Activated CD4-positive, alpha-beta T cell treated with anti-CD3 and anti-CD28 coated beads, Interleukin-2, amount 10 ng/mL, durations not matched to agents 24 days and 14 days (primary cell): ENCODE data around the gene ANXA4. TPM values are rescaled to one million over a fixed set of nuclear protein-coding genes. Genes with fewer than 3 reads are reported as not detected.

Experiments
- DNase-seq: peaks from one replicate; pipeline ENCODE4 v3.0.0; 2022
- H3K27ac Mint-ChIP-seq: one replicate; pipeline ENCODE4 v1.8.0; 2022; ENCODE audit warnings: mild to moderate bottlenecking, mixed read lengths
- H3K27me3 Mint-ChIP-seq: one replicate; pipeline ENCODE4 v1.8.0; 2022; ENCODE audit warnings: mixed read lengths
- H3K36me3 Mint-ChIP-seq: one replicate; pipeline ENCODE4 v1.8.0; 2022; ENCODE audit warnings: low read depth, mild to moderate bottlenecking, mixed read lengths
- H3K4me1 Mint-ChIP-seq: one replicate; pipeline ENCODE4 v1.8.0; 2021; ENCODE audit warnings: mixed read lengths
- H3K4me3 Mint-ChIP-seq: one replicate; pipeline ENCODE4 v1.8.0; 2022; ENCODE audit warnings: mild to moderate bottlenecking, moderate library complexity, mixed read lengths
- H3K9me3 Mint-ChIP-seq: one replicate; pipeline ENCODE4 v1.8.0; 2021; ENCODE audit warnings: mixed read lengths
- intact Hi-C: fragments of 100-400 bp; cut with micrococcal nuclease; formaldehyde crosslinking; loops from one replicate; pipeline ENCODE4 v1.15.1; 2023
- total RNA-seq: library from RNA; stranded (reverse); gene quantifications from 2 replicates; pipeline ENCODE4 v1.2.3, GENCODE V29; 2022

Gene ANXA4
- total RNA-seq, result 47.4 and 49.0 TPM in 2 replicates

DNA sequence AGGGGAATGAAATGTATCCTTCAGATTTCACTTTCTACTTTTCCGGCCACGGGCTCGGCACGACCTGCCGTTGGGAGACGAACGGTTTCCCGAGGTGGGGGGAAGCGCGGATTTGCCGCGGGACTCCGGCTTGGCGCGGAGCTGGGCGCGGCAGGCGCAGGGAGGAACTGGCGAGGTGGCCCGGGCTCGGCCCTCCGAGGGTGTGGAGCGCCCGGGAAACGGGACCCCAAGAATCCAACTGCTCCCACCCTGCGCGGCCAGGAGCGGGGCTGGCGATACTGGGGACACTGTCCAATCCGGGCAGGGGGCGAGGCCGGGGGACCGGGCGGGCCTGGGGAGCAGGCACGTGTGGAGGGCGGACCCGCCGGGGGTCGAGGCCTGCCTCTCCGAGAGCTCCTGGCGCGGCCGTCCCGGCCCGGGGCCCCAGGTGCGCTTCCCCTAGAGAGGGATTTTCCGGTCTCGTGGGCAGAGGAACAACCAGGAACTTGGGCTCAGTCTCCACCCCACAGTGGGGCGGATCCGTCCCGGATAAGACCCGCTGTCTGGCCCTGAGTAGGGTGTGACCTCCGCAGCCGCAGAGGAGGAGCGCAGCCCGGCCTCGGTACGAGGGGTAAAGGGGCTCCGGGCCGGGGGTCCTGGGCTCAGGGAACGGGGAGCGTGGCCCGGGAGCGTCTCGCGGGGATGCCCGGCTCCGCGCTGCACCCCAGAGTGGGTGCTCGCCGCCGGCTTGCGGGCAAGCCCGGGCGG lies at the start of gene ANXA4:
Gene ANXA4 (plus strand): TSS at position 560 of the 747 bp plus-strand sequence. CDS start 39,432 bp downstream, outside the sequence.
- intact Hi-C loops, result loop anchor here (1.0 to 5.0 kb wide), 3 partner anchors 23 to 76 kb away; no protein-coding TSS in a partner anchor
- H3K36me3 Mint-ChIP-seq, result peaks cover under 1% of the 10 kb centered on the region
- peak; percentile 92 for DNase-seq
- peak within 1 kb of the TSS; percentile 91 for H3K4me3 Mint-ChIP-seq
- H3K27ac Mint-ChIP-seq, result peak within 1 kb of the TSS; percentile 92
- H3K9me3 Mint-ChIP-seq, result no peaks in the 10 kb centered on the region
- H3K4me1 Mint-ChIP-seq, result peaks cover 29% of the 10 kb centered on the region
- peaks cover 12% of the 10 kb centered on the region for H3K27me3 Mint-ChIP-seq

DNA sequence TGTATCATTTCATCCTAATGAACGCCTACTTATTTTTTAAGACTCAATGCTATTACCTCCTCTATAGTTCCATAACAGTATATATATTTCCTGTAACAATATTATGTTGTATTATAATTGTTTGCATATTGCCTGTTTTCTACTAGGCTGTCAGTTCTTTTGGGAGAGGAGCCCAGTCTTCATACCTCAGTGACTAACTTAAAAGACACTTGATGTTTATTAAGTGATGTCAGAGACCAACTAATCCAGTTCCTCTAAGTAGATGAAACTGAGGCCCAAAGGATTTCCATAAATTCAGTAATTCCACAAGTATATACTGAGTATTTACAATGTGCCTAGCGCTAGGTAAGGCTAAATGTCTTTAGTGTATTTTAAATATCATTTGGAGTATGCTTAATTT lies 49.5 kb upstream of the ANXA4 start:
- Mint-ChIP-seq H3K9me3 (no peaks in the 10 kb centered on the region), H3K4me3 (no peak overlapping the region), H3K27ac (no peak overlapping the region), H3K36me3 (no peaks in the 10 kb centered on the region), H3K4me1 (peaks cover 55% of the 10 kb centered on the region), H3K27me3 (no peaks in the 10 kb centered on the region)
- DNase-seq, result no peak
- intact Hi-C loops, result no loop called here

DNA sequence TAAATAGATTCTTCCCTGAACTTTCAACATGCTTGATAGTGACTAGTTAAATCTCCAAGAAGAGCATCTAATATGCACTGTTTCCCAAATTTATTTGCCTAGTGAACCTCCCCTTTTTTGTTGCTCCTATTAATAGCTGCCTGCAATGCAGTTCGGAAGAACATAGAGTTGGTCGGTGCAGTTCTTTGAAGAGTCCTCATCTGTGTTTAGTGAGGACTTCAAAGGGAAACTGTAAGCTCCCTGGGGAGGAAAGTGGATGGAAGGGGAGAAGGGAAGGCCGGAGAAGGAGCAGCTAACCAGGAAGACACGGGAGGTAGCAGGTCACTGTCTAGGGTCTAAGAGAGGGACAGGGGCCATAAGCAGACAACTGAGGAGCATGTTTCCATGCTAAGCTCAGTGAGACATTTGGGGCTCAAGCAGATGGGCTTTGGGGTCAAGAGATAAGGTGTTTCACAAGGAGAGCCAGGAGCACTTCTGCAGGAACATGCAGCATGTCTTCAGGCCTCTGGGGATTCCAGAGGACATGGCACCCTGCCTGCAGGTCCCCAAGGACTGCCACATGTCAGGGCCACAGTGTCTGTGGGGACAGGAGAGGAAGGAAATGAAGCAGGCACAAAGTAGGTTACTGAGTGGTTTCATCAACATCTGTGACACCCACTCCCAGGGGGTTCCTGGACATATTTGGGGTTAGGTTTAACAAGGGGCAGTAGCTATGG lies 48.7 kb upstream of the ANXA4 start:
- Mint-ChIP-seq H3K4me1 (peaks cover 55% of the 10 kb centered on the region), H3K27ac (peak overlapping the region; percentile 86), H3K27me3 (no peaks in the 10 kb centered on the region), H3K4me3 (peak overlapping the region; percentile 80), H3K36me3 (no peaks in the 10 kb centered on the region), H3K9me3 (no peaks in the 10 kb centered on the region)
- intact Hi-C loops, result no loop called here
- peak; percentile 79 for DNase-seq

DNA sequence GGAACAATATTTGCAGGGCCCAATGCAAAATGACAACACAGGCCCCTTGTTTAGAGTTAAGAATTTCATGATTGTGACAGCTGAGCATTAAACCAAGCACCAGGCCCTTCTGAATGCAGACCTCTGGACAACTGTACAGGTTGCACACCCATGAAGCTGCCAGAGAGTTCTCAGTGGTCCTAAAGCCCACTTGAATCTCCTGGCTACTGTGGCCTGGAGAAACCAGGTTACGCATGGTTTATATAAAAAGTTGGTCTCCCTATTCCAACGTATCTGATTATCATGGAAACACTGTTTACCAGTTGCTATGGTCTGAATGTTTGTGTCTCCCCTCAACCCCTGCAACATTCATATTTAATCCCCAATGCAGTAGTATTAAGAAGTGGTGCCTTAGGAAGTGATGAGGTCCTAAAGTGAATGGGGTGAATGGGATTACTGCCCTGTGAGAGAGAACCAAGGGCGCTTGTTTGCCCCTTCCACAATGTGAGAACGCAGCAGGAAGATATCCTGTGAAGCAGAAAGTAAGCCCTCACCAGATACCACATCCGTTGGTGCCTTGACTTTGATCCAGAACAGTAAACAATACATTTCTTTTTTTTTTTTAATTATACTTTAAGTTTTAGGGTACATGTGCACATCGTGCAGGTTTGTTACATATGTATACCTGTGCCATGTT lies 48.0 kb upstream of the ANXA4 start:
- peak overlapping the region; percentile 86 for H3K27ac Mint-ChIP-seq
- peak overlapping the region; percentile 80 for H3K4me3 Mint-ChIP-seq
- H3K36me3 Mint-ChIP-seq, result no peaks in the 10 kb centered on the region
- DNase-seq, result peak; percentile 88
- H3K9me3 Mint-ChIP-seq, result no peaks in the 10 kb centered on the region
- peaks cover 53% of the 10 kb centered on the region for H3K4me1 Mint-ChIP-seq
- intact Hi-C loops, result no loop called here
- H3K27me3 Mint-ChIP-seq, result no peaks in the 10 kb centered on the region

DNA sequence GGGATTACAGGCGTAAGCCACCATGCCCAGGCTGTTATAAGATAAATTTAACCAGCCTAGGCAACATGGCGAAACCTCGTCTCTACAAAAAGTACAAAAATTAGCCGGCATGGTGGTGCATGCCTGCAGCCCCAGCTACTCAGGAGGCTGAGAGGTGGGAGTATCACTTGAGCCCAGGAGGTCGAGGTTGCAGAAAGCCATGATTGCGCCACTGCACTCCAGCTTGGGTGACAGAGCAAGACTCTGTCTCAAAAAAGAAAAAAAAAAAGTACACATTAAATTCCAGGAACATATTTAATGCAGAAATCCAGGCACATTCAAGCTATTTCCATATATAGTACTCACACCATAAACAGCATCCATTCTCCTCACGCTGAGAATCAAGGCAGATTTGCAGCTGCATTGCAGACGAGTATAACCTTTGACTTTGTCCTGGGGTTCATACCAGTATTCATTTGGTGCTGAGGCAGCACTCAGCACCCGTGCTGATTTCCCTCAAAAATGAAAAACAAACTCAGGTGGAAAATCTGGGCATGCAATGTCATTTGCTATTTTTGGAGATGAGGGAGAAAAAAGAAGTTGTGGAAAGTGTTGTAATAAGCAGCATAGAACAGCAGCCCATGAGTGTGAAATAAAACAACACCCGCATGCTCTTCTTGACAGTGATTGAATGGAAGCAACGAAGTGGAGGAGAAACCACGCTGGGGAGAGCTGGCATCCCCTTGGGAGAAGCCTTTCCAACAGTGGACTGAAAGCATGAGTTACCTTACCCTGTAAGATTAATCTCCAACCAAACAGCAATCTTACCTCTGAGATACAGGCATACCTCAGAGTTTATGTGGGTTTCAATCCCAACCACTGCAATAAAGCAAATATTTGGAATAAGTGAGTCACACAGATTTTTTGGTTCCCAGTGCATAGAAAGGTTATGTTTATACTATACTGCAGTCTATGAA lies 46.8 kb upstream of the ANXA4 start:
- intact Hi-C loops, result loop anchor here (1.0 kb wide), 4 partner anchors 12 to 51 kb away; no protein-coding TSS in a partner anchor
- H3K4me1 Mint-ChIP-seq, result peaks cover 51% of the 10 kb centered on the region
- H3K4me3 Mint-ChIP-seq, result no peak overlapping the region
- no peaks in the 10 kb centered on the region for H3K36me3 Mint-ChIP-seq
- no peaks in the 10 kb centered on the region for H3K9me3 Mint-ChIP-seq
- H3K27me3 Mint-ChIP-seq, result no peaks in the 10 kb centered on the region
- peak overlapping the region; percentile 78 for H3K27ac Mint-ChIP-seq
- no peak for DNase-seq

DNA sequence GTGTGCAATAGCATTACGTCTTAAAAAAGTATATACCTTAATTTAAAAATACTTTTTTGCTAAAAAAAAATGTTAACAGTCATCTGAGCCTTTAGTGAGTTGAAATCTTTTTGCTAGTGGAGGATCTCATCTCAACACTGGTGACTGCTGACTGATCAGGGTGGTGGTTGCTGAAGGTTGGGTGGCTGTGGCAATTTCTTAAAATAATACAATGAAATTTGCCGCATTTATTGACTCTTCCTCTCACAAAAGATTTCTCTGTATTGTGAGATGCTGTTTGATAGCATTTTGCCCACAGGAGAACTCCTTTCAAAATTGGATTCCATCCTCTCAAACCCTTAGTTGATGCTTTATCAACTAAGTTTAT lies 46.1 kb upstream of the ANXA4 start:
- peaks cover 46% of the 10 kb centered on the region for H3K4me1 Mint-ChIP-seq
- H3K4me3 Mint-ChIP-seq, result no peak overlapping the region
- H3K27me3 Mint-ChIP-seq, result no peaks in the 10 kb centered on the region
- no peaks in the 10 kb centered on the region for H3K9me3 Mint-ChIP-seq
- H3K36me3 Mint-ChIP-seq, result no peaks in the 10 kb centered on the region
- no peak overlapping the region for H3K27ac Mint-ChIP-seq
- DNase-seq, result no peak
- intact Hi-C loops, result loop anchor here (1.0 to 2.0 kb wide), 5 partner anchors 13 to 52 kb away; no protein-coding TSS in a partner anchor

DNA sequence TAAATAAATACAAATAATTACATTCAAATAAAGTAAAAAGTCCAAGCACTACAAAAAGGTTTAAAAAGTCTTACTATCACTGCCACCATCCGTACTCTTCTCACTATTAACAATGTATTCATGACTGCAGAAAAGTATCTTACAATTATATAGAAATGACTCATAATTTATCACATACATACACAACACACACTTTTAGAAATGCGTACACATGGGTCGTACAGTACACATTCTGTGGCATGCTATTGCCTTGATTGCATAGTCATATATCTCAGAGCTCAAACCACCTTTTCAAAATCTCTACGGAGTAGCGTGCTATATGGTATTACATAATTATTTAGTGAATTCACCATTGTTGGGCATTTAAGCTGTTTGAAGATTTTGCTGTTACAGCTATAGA lies 41.6 kb upstream of the ANXA4 start:
- no peak for DNase-seq
- H3K4me1 Mint-ChIP-seq, result peaks cover 19% of the 10 kb centered on the region
- H3K27me3 Mint-ChIP-seq, result peaks cover 8% of the 10 kb centered on the region
- H3K27ac Mint-ChIP-seq, result no peak overlapping the region
- H3K36me3 Mint-ChIP-seq, result peaks cover 2% of the 10 kb centered on the region
- H3K9me3 Mint-ChIP-seq, result peaks cover 3% of the 10 kb centered on the region
- no peak overlapping the region for H3K4me3 Mint-ChIP-seq
- intact Hi-C loops, result no loop called here

DNA sequence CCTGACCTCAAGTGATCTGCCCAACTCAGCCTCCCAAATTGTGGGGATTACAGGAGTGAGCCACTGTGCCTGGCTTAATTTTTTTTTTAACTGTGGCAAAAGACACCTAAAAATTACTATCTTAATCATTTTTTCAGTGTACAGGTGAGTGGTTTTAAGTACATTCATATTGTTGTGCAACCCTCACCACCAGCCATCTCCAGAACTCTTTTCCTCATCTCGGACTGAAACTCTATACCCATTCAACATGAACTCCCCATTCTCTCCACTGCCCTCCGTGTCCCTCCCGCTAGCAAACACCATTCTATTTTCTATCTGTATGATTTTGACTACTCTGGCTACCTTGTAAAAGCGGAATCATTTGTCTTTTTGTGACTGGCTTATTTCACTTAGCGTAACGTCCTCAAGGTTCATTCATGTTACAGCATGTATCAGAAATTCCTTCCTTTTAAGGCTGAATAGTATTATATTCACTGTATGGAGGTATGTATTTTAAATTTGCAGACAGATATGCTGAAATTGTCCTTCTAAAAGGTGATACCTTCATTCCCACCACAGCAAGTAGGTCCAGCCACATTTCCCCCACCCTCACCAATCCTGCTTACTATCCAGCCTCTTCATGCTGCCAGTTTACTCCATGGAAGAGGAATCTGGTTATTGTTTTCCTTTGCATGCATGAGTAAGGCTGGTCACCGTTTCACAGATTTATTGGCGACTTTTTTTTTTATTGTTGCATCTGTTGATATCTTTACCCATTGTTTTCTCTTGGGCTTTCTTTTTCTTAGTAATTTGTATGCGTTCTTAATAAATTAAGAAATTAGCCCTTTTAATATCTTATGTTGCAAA lies 40.6 kb upstream of the ANXA4 start:
- Mint-ChIP-seq H3K4me3 (no peak overlapping the region), H3K27me3 (peaks cover 8% of the 10 kb centered on the region), H3K9me3 (peaks cover 3% of the 10 kb centered on the region), H3K36me3 (peaks cover 2% of the 10 kb centered on the region), H3K27ac (no peak overlapping the region), H3K4me1 (peaks cover 14% of the 10 kb centered on the region)
- intact Hi-C loops, result no loop called here
- DNase-seq, result no peak

DNA sequence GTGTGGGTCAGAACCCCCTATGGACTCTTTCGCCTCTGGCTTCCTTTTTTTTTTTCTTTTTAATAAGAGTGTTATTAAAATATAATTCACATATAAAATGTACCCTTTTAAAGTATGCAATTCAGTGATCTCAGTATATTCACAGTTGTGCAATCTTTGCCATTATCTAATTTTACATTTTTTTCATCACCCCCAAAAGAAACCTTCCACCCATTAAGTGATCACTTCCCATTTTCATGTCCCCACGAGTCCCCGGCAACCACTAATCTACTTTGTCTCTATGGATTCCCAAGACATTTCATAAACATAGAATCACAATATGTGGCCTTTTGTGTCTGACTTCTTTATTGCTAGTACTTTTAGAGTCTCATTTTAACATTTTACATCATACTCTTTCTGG lies 38.7 kb upstream of the ANXA4 start:
- Mint-ChIP-seq H3K36me3 (peaks cover 2% of the 10 kb centered on the region), H3K9me3 (peaks cover 3% of the 10 kb centered on the region), H3K4me3 (no peak overlapping the region), H3K4me1 (peaks cover 7% of the 10 kb centered on the region), H3K27me3 (peaks cover 8% of the 10 kb centered on the region), H3K27ac (no peak overlapping the region)
- no peak for DNase-seq
- intact Hi-C loops, result no loop called here

DNA sequence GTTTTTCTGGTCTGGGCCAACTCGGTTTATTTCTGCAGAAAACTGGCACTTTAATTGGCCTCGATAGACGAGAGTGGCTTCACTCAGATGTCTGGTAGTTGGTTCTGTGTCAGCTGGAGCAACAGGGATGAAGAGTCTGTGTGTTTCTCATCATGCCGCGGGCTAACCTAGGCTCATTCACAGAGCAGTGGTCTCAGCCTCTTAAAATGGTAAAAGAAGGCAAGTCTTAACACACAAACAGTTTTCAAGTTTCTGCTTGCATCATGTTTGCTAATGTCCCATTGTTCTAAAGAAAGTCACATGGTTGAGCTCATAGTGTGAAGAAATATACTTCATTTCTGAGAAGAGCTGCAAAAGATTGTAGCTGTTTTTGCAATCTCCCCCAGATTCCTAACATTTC lies 37.5 kb upstream of the ANXA4 start:
- intact Hi-C loops, result no loop called here
- no peak for DNase-seq
- Mint-ChIP-seq H3K27me3 (peaks cover 8% of the 10 kb centered on the region), H3K27ac (no peak overlapping the region), H3K4me3 (no peak overlapping the region), H3K36me3 (peaks cover 2% of the 10 kb centered on the region), H3K9me3 (peaks cover 3% of the 10 kb centered on the region), H3K4me1 (peaks cover 3% of the 10 kb centered on the region)

DNA sequence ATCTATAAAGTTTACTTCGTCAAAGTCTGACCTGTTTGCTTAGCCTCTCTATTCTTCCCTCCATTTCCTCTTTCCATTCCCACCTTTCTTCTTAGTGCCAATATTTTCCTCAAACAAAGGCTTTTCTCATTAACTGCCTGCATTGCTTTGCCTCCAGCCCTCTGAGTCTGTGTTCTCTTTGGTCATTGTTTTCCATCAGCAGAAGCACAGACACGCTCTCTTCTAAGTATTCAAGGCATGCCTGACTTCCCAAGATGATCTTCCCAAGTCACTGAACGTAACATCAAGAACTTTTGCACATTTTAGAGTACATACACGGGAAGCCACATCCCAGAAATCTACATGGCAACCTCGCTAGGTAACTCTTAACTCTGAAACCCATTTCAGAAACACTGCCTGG lies 32.6 kb upstream of the ANXA4 start:
- Mint-ChIP-seq H3K4me1 (peaks cover 7% of the 10 kb centered on the region), H3K4me3 (no peak overlapping the region), H3K27ac (no peak overlapping the region), H3K9me3 (no peaks in the 10 kb centered on the region), H3K36me3 (no peaks in the 10 kb centered on the region), H3K27me3 (no peaks in the 10 kb centered on the region)
- DNase-seq, result no peak
- intact Hi-C loops, result no loop called here

DNA sequence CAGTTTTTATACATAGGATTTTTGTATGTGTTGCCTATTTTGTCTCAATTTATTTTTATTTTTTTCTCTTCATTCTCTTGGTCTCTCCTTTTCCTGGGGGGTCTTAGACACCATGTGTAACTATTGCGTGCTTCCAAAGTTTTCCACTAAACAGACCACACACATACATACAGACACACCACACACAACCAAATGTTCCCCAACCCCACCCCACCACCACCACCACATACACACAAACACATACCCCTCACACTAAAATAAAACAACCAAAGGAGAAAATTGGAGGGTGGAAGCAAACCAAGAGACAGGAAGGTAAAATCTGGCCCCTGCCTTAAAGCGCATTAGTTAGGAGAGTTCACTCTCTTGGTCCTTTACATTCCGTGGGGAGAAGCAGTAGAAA lies 30.0 kb upstream of the ANXA4 start:
- H3K4me1 Mint-ChIP-seq, result peaks cover 16% of the 10 kb centered on the region
- H3K36me3 Mint-ChIP-seq, result no peaks in the 10 kb centered on the region
- no peak for DNase-seq
- no peaks in the 10 kb centered on the region for H3K27me3 Mint-ChIP-seq
- no peak overlapping the region for H3K4me3 Mint-ChIP-seq
- H3K9me3 Mint-ChIP-seq, result no peaks in the 10 kb centered on the region
- no peak overlapping the region for H3K27ac Mint-ChIP-seq
- intact Hi-C loops, result no loop called here
